Spleen (tissue), 11 donors: ENCODE results near the gene SPAG17. TPM values are rescaled to one million over a fixed set of nuclear protein-coding genes. Genes with fewer than 3 reads are reported as not detected.

ENCODE experiments used
- DNase-seq: peaks from one replicate; pipeline ENCODE4 v3.0.0-alpha.2; 2020
- H3K27ac ChIP-seq, 8 donors: fragments of 200-600 bp; sonication (generic) in 7 of 8; 1 replicate in 4 of 8; 2 replicates in 4 of 8; pipeline versions ENCODE4 v1.5.0 to v1.8.0; 2016 to 2021; ENCODE audit warnings: inconsistent platforms in 4 of 8, mild to moderate bottlenecking in 4 of 8, moderate library complexity in 1 of 8
- H3K27me3 ChIP-seq, 7 donors: fragments of 200-600 bp; sonication (generic) in 6 of 7; replicated peaks in 1 of 7; 1 replicate in 4 of 7; 2 replicates in 3 of 7; pipeline versions ENCODE4 v1.5.0 to v1.8.0; 2016 to 2021; ENCODE audit warnings: inconsistent platforms in 3 of 7, mild to moderate bottlenecking in 1 of 7
- H3K36me3 ChIP-seq, 6 donors: fragments of 200-600 bp; sonication (generic) in 5 of 6; 1 replicate in 4 of 6; 2 replicates in 2 of 6; pipeline versions ENCODE4 v1.5.0 to v1.8.0; 2016 to 2021; ENCODE audit warnings: inconsistent platforms in 2 of 6
- H3K4me1 ChIP-seq, 6 donors: fragments of 200-600 bp; sonication (generic) in 5 of 6; 1 replicate in 3 of 6; 2 replicates in 3 of 6; pipeline versions ENCODE4 v1.5.0 to v1.8.0; 2016 to 2021; ENCODE audit warnings: inconsistent platforms in 3 of 6
- H3K4me3 ChIP-seq, 8 donors: fragments of 200-600 bp; sonication (generic) in 7 of 8; 1 replicate in 4 of 8; 2 replicates in 4 of 8; pipeline versions ENCODE4 v1.5.0 to v1.8.0; 2016 to 2021; ENCODE audit warnings: inconsistent platforms in 4 of 8, mild to moderate bottlenecking in 4 of 8, moderate library complexity in 2 of 8
- H3K9me3 ChIP-seq, 8 donors: fragments of 200-600 bp; sonication (generic) in 7 of 8; 1 replicate in 4 of 8; 2 replicates in 4 of 8; pipeline versions ENCODE4 v1.5.0 to v1.8.0; 2016 to 2021; ENCODE audit warnings: inconsistent platforms in 4 of 8
- CTCF ChIP-seq, 11 experiments: fragments of 200-600 bp in 7 of 11; fragments of 450-650 bp in 4 of 11; sonication (generic) in 4 of 11; IDR thresholded peaks in 8 of 11; conservative IDR thresholded peaks in 3 of 11; 1 replicate in 7 of 11; 2 replicates in 4 of 11; pipeline versions ENCODE4 v1.4.0 to v1.8.0; 2016 to 2021; ENCODE audit warnings: antibody characterized with exemption in 11 of 11, inconsistent platforms in 4 of 11, mild to moderate bottlenecking in 1 of 11
- POLR2A ChIP-seq, 3 donors: fragments of 450-650 bp; IDR thresholded peaks; one replicate each; pipeline ENCODE4 v1.5.1; 2017; ENCODE audit warnings: antibody characterized with exemption in 3 of 3, mild to moderate bottlenecking in 1 of 3
- POLR2AphosphoS5 ChIP-seq, 3 donors: sonication (generic); formaldehyde crosslinking; IDR thresholded peaks; one replicate each; pipeline ENCODE4 v1.5.1; 2017; ENCODE audit warnings: antibody characterized with exemption in 3 of 3
- WGBS, 5 donors: extraction: QIAGEN DNeasy Blood & Tissue Kit in 3 of 5; methylation state at CpG; one replicate each; pipeline versions ENCODE4 v1.1.5 to v1.1.7; 2013 to 2018; 5-methylcytosine and 5-hydroxymethylcytosine counted together
- intact Hi-C: fragments of 100-400 bp; cut with DNase I; formaldehyde crosslinking; loops from one replicate; pipeline ENCODE4 v1.15.0; 2023; ENCODE audit warnings: low total_unique reads
- polyA plus RNA-seq, 3 donors: library from polyadenylated mRNA; stranded (reverse); fragments of 200-250 nt; gene quantifications; one replicate each; pipeline ENCODE4 v1.2.1, GENCODE V29; 2013
- total RNA-seq, 7 donors: library from RNA; depleted of rRNA in 3 of 7; stranded (reverse); fragments of >200 nt in 3 of 7; fragmentation: NEBNext Ultra II Directional in 4 of 7; extraction: Animal tissue kit (Norgen Biotek cat#: 25700) in 4 of 7; gene quantifications; one replicate each; pipeline versions ENCODE4 v1.1.0 to v1.2.1, GENCODE V29; 2016 to 2021
- donor health status: healthy with polysubstance abuse.
- donor health status: DM: no; HTN: no; CAD: no; lungs with moderate emphysema.
- donor health status: DM: no; HTN: no; CAD: no.
- donor health status: Bipolar disorder and iron deficiency.
- donor health status: healthy.
- donor health status: DM: no; HTN: no; CAD: no.
- donor health status: DM: yes; HTN: yes; CAD: no.

SPAG17 gene
- total and polyA plus RNA-seq, 10 donors = under 0.01 to 0.91 (median 0.28) TPM; not detected in 5

- no peaks in the 10 kb centered on the region for H3K36me3 ChIP-seq
- no peaks in the 10 kb centered on the region for H3K9me3 ChIP-seq
- H3K4me1 ChIP-seq = no peaks in the 10 kb centered on the region
- WGBS, 5 donors = 74 to 87% (median 81%) methylated on average over 2 of the region's 2 CpGs
- no peak for DNase-seq
- no peaks in the 10 kb centered on the region for H3K27me3 ChIP-seq
- intact Hi-C loops = no loop called here
- no peak overlapping the region for H3K4me3 ChIP-seq
- H3K27ac ChIP-seq = no peak overlapping the region
- TF ChIP-seq POLR2AphosphoS5 (IDR thresholded peaks at IDR 0.05) = no peak
- no peak for TF ChIP-seq CTCF (IDR thresholded peaks at IDR 0.05 in 8 of 11, conservative IDR thresholded peaks at IDR 0.05 in 3 of 11)
- no peak for TF ChIP-seq POLR2A (IDR thresholded peaks at IDR 0.05)
These were observed 94.9 kb downstream of the SPAG17 start for GRCh38 chr1:118090130-118090529.

DNA sequence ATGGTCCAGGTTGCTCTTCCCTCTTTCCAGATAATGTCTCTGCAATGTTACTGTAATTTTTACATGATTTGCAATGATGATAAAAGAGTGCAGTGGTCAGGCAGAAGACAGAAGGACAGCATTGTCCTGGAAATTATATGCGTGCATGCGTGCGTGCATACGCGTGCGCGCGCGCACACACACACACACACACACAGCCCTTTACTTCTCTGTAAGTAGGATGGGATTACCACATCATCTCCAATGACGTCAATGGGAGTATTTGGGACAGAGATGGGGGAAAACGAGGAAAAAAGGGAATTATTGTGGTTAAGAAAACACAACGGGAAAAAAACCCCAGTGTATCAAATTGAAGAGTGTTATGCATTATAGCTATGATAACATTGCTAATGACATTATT lies 99.7 kb downstream of the SPAG17 start:
- no peak for DNase-seq
- WGBS, 5 donors = 90 to 96% (median 95%) methylated on average over 12 of the region's 12 CpGs
- Histone ChIP-seq H3K27ac (no peak overlapping the region), H3K4me3 (no peak overlapping the region), H3K27me3 (no peaks in the 10 kb centered on the region), H3K9me3 (no peaks in the 10 kb centered on the region), H3K4me1 (no peaks in the 10 kb centered on the region), H3K36me3 (no peaks in the 10 kb centered on the region)
- TF ChIP-seq CTCF (IDR thresholded peaks at IDR 0.05 in 8 of 11, conservative IDR thresholded peaks at IDR 0.05 in 3 of 11) = no peak
- TF ChIP-seq POLR2A (IDR thresholded peaks at IDR 0.05) = no peak
- no peak for TF ChIP-seq POLR2AphosphoS5 (IDR thresholded peaks at IDR 0.05)
- intact Hi-C loops = no loop called here

GRCh38 chr1:118084400-118084799 lies 100.6 kb downstream of the SPAG17 start:
- no peak for TF ChIP-seq POLR2A (IDR thresholded peaks at IDR 0.05)
- no peak for TF ChIP-seq POLR2AphosphoS5 (IDR thresholded peaks at IDR 0.05)
- no peak for TF ChIP-seq CTCF (IDR thresholded peaks at IDR 0.05 in 8 of 11, conservative IDR thresholded peaks at IDR 0.05 in 3 of 11)
- Histone ChIP-seq H3K9me3 (no peaks in the 10 kb centered on the region), H3K36me3 (no peaks in the 10 kb centered on the region), H3K4me1 (no peaks in the 10 kb centered on the region), H3K27ac (no peak overlapping the region), H3K27me3 (no peaks in the 10 kb centered on the region), H3K4me3 (no peak overlapping the region)
- intact Hi-C loops = no loop called here
- WGBS, 5 donors = 70 to 92% (median 78%) methylated on average over 2 of the region's 2 CpGs
- no peak for DNase-seq

- no peak for DNase-seq
- H3K9me3 ChIP-seq = no peaks in the 10 kb centered on the region
- H3K36me3 ChIP-seq = no peaks in the 10 kb centered on the region
- H3K4me3 ChIP-seq = no peak overlapping the region
- TF ChIP-seq POLR2A (IDR thresholded peaks at IDR 0.05) (no peak), CTCF (IDR thresholded peaks at IDR 0.05 in 8 of 11, conservative IDR thresholded peaks at IDR 0.05 in 3 of 11) (no peak), POLR2AphosphoS5 (IDR thresholded peaks at IDR 0.05) (no peak)
- no peak overlapping the region for H3K27ac ChIP-seq
- H3K27me3 ChIP-seq = no peaks in the 10 kb centered on the region
- intact Hi-C loops = no loop called here
- 85 to 94% (median 90%) methylated on average over 5 of the region's 5 CpGs for WGBS, 5 donors
- H3K4me1 ChIP-seq = no peaks in the 10 kb centered on the region
These were observed 102.0 kb downstream of the SPAG17 start for GRCh38 chr1:118082984-118083383.
